SK-N-MC (cell line): ENCODE results near the gene CSGALNACT2.

Experiments
- EZH2 ChIP-seq: fragments of 200-600 bp; sonication (generic); IDR thresholded peaks from one replicate; pipeline ENCODE4 v1.6.1; 2017; ENCODE audit warnings: antibody characterized with exemption
- POLR2AphosphoS5 ChIP-seq: IDR thresholded peaks from 2 replicates; pipeline ENCODE4 v1.6.1; 2012; ENCODE audit warnings: mild to moderate bottlenecking, low read depth, low read length, borderline replicate concordance

DNA sequence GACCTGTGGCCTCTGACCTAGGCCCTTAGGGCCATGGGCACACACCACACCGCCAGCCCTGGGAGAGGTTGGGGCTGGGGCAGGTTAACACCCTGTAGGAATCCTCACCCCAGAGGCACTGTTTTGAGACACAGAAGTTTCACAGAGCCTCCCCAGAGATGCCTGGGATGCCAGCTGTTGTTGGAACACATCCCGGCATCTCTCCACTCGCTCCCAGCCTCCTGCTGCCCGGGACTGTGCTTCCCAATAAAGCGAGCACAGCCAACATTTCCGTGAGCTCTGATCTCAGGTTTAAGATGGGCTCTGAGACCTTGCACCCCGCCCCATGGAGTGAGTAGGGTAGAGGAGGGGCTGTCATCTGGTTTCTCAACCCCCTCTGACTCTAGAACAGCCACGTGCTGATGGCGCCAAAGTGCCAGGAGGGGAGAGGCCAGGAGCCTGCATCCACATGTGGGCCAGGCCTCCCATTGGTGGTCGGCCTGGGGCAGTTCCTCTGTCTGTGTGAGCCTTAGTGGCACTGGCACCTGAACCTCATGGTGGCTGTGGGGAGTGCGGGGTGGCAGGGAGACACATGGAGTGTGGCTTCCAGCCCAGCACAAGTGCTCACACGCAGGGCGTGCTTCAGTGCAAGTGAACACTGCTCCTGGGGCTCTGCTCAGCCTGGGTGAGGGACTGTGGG, 73.9 kb downstream of the CSGALNACT2 start:
- TF ChIP-seq POLR2AphosphoS5, result no peak
- TF ChIP-seq EZH2, result no peak
